ENCODE results near the gene STAC3.

STAC3 gene

DNA sequence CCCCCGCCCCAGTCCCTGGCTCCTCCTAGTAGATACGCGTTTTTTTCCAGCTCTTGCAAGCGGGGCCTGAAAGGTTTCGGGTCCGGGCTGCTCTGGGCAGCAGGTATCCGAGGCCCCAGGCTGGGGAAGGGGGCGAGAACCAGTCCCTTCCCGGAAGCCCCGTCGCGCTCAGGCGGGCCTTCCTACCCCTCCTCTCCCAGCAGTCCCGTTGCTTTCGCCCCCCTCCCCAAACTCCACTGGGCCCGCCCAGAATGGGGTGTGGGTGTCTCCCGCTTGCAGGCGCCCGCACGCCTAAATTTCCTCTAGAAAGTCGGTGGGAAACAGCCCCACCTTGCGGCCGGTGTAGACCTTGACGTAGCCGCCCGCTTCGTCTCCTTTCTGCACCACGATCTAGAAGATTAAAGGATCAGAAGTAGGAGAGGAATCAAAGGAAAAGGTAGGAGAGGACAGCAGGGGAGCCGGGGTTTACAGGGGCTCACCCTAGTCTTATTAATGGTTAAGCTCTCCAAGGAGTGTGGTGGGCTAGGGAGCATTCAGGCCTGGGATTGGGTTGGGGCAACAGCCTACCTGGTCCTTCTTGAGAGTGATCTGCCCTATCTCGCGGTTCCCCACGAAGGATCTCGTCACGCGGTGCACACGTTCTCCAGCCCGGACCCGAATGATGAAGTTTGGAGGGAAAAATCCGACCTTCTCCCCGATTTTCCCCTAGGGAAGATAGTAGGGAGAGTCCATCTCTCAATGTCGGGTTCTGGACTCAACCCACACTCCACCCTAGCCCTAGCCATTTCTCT is 7.3 kb downstream of the STAC3 start:
- no peaks in the 10 kb centered on the region for H3K9me3 ChIP-seq (ENCODE audit: low read depth, low read length)
- peak overlapping the region; percentile 68 for H3K9ac ChIP-seq (ENCODE audit: insufficient read length)
- peak; percentile 52 for DNase-seq (ENCODE audit: low read depth, low spot score)
- no peaks in the 10 kb centered on the region for H3K36me3 ChIP-seq (ENCODE audit: insufficient read depth, low read length)
- H3K4me3 ChIP-seq = peak overlapping the region; percentile 96
- no peak overlapping the region for H3K27ac ChIP-seq
- 0 out of 2 replicates have a peak, but pooled peaks have one; percentile 34 for TF ChIP-seq POLR2AphosphoS5 (IDR thresholded peaks at IDR 0.05; ENCODE audit: borderline replicate concordance, low read depth, low read length)
- no peak for TF ChIP-seq EZH2 (IDR thresholded peaks at IDR 0.05)
- no peak for TF ChIP-seq FOXP2 (optimal IDR thresholded peaks at IDR 0.05; ENCODE audit: control extremely low read depth, extremely low read length, insufficient read depth)

DNA sequence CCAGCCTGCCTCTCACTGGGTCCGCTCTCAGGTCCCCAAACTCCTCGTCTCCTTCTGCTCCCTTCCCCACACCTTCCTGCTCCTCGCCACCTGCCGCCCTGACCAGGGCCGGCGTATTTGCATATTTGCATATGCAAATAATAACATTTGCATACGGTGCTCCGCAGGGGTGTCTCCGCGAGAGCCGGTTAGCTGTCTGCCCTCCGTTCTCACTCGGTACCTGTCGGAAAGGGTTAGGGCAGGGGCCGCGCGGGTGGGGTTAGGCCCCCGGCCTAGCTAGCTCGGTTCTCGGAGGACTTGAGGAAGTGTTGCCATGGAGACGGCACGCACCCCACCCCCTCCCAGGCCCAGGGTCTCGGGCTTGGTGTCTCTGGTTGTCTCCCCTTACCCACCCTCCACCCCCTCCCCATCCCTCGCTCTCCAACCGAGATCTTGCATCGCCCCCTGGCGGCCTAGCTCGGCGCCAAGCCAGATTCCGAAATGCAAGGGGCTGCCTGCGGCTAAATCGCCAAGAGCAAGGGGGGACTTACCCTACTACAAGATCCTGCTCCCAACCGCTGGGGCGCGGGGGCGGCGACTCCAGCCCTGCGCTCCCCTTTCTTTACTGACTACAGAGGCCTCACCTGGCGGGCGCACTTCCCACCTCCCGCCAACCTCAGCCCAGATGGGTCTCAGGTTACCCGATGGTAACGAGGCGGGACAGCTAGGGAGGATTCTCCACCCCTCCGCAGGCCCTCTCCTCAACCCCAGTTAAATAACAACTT is 8.1 kb downstream of the STAC3 start:
- TF ChIP-seq FOXP2 (optimal IDR thresholded peaks at IDR 0.05; ENCODE audit: control extremely low read depth, extremely low read length, insufficient read depth) (no peak), POLR2AphosphoS5 (IDR thresholded peaks at IDR 0.05; ENCODE audit: borderline replicate concordance, low read depth, low read length) (no peak), EZH2 (IDR thresholded peaks at IDR 0.05) (no peak)
- no peaks in the 10 kb centered on the region for H3K9me3 ChIP-seq (ENCODE audit: low read depth, low read length)
- no peaks in the 10 kb centered on the region for H3K36me3 ChIP-seq (ENCODE audit: insufficient read depth, low read length)
- peak overlapping the region; percentile 68 for H3K9ac ChIP-seq (ENCODE audit: insufficient read length)
- H3K4me3 ChIP-seq = peak overlapping the region; percentile 96
- H3K27ac ChIP-seq = no peak overlapping the region
- no peak for DNase-seq (ENCODE audit: low read depth, low spot score)

DNA sequence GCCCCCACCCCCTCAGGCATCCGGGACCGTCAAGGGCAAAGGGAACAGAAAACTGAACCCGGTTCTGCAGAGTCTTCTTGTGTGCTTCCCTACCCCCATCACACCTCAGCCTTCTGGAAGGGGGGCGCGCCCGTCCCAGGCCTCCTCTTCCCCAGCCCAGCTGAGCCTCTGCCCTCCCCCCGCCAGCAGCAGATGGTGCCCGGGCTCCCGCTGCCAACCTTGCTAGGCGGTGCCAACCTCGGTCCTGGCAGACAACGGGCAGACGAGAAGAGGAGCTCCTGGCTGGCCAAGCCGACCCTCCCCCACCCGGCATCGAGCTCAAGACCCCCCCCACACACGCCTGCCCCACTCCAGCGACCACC is 8.7 kb downstream of the STAC3 start:
- H3K27ac ChIP-seq = no peak overlapping the region
- no peak for DNase-seq (ENCODE audit: low read depth, low spot score)

DNA sequence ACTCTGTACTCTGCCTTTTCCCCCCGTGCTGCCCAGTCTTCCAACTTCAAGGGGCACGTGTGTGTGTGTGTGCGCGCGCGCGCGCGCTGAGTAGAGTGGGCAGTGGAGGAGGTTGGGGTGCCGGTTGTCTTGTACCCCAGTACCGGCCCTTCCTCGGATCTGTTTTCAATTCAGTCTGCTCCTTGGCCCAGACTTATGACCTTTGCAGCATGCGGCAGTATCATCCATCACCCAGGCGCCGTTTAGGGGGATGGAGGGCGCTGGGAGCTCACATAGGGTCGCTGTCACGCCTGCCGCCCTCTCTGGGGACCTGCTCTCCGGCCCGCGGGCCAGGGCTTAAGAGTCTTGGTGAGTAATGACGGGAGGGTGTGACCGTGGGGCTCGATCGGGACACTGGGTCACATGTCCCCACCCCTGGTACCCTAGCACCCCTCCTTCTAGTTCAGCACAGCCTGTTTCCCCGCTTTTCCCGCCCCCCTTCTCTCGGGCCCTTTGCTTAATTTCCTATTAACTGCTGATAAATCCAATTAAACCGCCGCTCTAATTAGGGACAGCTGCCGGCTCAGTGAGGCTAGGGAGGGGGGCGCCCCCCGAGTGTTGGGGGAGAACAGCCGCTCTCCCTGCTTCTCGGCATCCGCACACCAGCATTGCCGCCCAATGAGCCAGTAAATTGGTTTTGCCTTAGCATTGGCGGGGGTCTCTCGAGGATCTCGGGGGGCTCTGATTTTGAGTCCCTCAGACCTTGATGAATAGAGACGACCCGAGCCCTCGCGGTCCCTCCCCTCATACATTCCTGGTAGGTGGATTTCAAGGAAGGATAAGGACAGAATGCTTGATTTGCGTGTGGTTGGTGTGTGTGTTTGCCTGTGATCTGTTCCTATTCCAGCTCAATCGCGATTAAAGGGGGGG is 9.3 kb downstream of the STAC3 start:
- peak overlapping the region; percentile 96 for H3K4me3 ChIP-seq
- no peak overlapping the region for H3K27ac ChIP-seq
- no peak overlapping the region for H3K9ac ChIP-seq (ENCODE audit: insufficient read length)

More for the DNA sequence above, 8.7 kb downstream of the STAC3 start:
- H3K4me3 ChIP-seq = peak overlapping the region; percentile 96
- H3K36me3 ChIP-seq (ENCODE audit: insufficient read depth, low read length) = no peaks in the 10 kb centered on the region
- H3K9me3 ChIP-seq (ENCODE audit: low read depth, low read length) = no peaks in the 10 kb centered on the region
- TF ChIP-seq EZH2 (IDR thresholded peaks at IDR 0.05) (no peak), FOXP2 (optimal IDR thresholded peaks at IDR 0.05; ENCODE audit: control extremely low read depth, extremely low read length, insufficient read depth) (no peak), POLR2AphosphoS5 (IDR thresholded peaks at IDR 0.05; ENCODE audit: borderline replicate concordance, low read depth, low read length) (no peak)
- H3K9ac ChIP-seq (ENCODE audit: insufficient read length) = no peak overlapping the region

DNA sequence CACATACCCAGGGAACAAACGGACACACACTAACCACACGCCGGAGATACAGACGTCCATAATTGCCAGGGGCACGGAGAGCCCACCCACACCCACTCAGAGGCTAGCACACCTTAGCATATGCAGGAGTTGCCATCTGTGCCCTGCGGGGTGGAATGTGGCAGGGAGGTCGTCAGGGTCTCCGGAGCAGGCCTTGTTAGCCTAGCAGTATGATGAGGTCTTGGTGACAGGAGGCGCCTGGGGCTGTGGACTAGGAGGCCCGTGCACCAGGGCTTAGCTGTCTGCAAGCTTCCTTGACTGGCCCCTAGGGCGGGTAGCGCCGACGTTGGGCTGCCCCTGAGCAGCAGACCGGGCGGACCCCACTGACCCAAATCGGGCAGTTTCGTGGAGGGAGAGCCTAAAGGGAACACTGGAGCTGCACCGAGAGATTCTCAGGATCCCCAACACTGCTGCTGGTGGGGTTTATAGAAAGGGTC is 10.0 kb downstream of the STAC3 start:
- H3K9ac ChIP-seq (ENCODE audit: insufficient read length) = no peak overlapping the region
- H3K36me3 ChIP-seq (ENCODE audit: insufficient read depth, low read length) = no peaks in the 10 kb centered on the region
- H3K9me3 ChIP-seq (ENCODE audit: low read depth, low read length) = no peaks in the 10 kb centered on the region
- TF ChIP-seq EZH2 (IDR thresholded peaks at IDR 0.05) (no peak), FOXP2 (optimal IDR thresholded peaks at IDR 0.05; ENCODE audit: control extremely low read depth, extremely low read length, insufficient read depth) (no peak), POLR2AphosphoS5 (IDR thresholded peaks at IDR 0.05; ENCODE audit: borderline replicate concordance, low read depth, low read length) (no peak)
- no peak overlapping the region for H3K27ac ChIP-seq
- H3K4me3 ChIP-seq = peak overlapping the region; percentile 84
- DNase-seq (ENCODE audit: low read depth, low spot score) = no peak

More for the DNA sequence above, 9.3 kb downstream of the STAC3 start:
- TF ChIP-seq EZH2 (IDR thresholded peaks at IDR 0.05) (no peak), POLR2AphosphoS5 (IDR thresholded peaks at IDR 0.05; ENCODE audit: borderline replicate concordance, low read depth, low read length) (no peak), FOXP2 (optimal IDR thresholded peaks at IDR 0.05; ENCODE audit: control extremely low read depth, extremely low read length, insufficient read depth) (no peak)
- no peaks in the 10 kb centered on the region for H3K9me3 ChIP-seq (ENCODE audit: low read depth, low read length)
- DNase-seq (ENCODE audit: low read depth, low spot score) = no peak
- no peaks in the 10 kb centered on the region for H3K36me3 ChIP-seq (ENCODE audit: insufficient read depth, low read length)

DNA sequence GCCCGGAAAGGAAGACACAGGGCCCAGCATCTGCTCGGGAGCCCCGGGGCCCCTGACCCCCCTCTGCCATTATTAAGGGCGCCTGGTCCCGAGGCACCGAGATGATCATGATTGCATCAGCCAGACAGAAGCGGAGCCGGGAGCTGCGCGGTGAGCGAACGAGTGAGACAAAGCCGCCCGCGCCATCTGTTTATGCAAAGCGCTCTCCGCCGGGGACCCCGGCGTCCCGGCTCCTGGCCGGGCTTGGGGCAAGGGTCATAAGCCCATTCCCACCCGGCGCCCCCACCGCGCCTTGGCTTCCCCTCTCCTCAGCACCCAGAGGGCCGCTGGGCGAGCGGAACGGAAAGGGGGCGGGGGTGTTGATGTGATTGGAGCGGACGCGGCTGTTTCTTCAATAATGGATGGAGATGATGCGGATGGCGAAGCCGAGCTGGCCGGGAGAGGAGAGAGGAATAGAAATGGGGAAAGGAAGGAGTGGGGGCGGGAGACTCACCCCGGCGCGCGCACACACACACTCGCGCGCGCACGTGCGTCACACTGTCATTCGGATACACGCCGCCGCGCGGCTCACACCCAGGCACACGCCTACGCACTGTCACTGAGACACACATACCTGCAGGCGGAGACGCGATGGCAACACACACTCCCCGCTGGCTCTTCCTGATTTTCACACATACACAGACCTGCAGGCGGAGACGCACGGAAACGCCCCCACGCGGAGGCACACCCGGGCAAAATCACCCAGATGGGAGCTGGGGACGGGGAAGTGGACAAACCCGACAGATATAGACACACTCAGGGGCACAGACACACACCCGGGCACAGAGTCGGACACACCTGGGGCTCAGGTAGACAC is 10.7 kb downstream of the STAC3 start:
- DNase-seq (ENCODE audit: low read depth, low spot score) = no peak
- Histone ChIP-seq H3K27ac (no peak overlapping the region), H3K4me3 (peak overlapping the region; percentile 84)

DNA sequence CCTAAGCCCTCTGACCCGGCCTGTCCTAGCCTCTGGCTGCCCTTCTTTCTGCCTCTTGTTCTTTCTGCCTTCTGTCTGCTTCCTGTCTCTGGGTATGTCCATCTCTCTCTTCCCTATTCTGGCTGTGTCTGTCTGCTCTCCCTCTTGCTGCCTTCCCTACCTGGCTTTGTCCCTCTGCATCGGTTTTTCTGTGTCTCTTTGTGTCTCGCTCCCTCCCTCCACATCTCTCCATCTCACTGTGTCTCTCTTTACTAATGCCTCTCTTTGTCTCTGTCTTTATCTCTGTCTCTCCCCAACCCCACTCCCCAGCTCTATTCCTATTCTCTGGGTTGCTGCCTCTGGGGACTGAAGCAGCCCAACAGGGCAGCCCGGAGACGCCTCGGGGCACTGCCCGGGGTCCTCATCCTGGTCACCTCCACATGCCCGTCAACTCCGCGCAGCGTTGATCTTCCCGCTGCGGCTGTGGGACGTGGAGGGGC is 11.4 kb downstream of the STAC3 start:
- Histone ChIP-seq H3K9ac (ENCODE audit: insufficient read length) (peak overlapping the region; percentile 83), H3K9me3 (ENCODE audit: low read depth, low read length) (no peaks in the 10 kb centered on the region), H3K27ac (no peak overlapping the region), H3K4me3 (peak overlapping the region; percentile 84), H3K36me3 (ENCODE audit: insufficient read depth, low read length) (peaks cover 1% of the 10 kb centered on the region; the same call in 1 of the 2 replicates)
- no peak for DNase-seq (ENCODE audit: low read depth, low spot score)
- TF ChIP-seq FOXP2 (optimal IDR thresholded peaks at IDR 0.05; ENCODE audit: control extremely low read depth, extremely low read length, insufficient read depth) (no peak), EZH2 (IDR thresholded peaks at IDR 0.05) (no peak), POLR2AphosphoS5 (IDR thresholded peaks at IDR 0.05; ENCODE audit: borderline replicate concordance, low read depth, low read length) (no peak)

More for the DNA sequence above, 10.7 kb downstream of the STAC3 start:
- TF ChIP-seq FOXP2 (optimal IDR thresholded peaks at IDR 0.05; ENCODE audit: control extremely low read depth, extremely low read length, insufficient read depth) (no peak), POLR2AphosphoS5 (IDR thresholded peaks at IDR 0.05; ENCODE audit: borderline replicate concordance, low read depth, low read length) (no peak), EZH2 (IDR thresholded peaks at IDR 0.05) (no peak)
- peak overlapping the region; percentile 83 for H3K9ac ChIP-seq (ENCODE audit: insufficient read length)
- H3K36me3 ChIP-seq (ENCODE audit: insufficient read depth, low read length) = no peaks in the 10 kb centered on the region
- no peaks in the 10 kb centered on the region for H3K9me3 ChIP-seq (ENCODE audit: low read depth, low read length)

All from SK-N-MC (cell line).